ENCODE data around the gene BTNL3. TPM values are rescaled to one million over a fixed set of nuclear protein-coding genes. Genes with fewer than 3 reads are reported as not detected.

The BTNL3 gene
- total and polyA plus RNA-seq, 3 donors from 2014 or later: 4.1 TPM; not detected in 2

- Histone ChIP-seq H3K4me1 (no peaks in the 10 kb centered on the region), H3K36me3 (ENCODE audit: low read depth, missing control alignments) (no peaks in the 10 kb centered on the region), H3K9me3 (no peaks in the 10 kb centered on the region), H3K4me3 (peak overlapping the region; percentile 38 to 55), H3K27ac (peak overlapping the region; percentile 63 to 69), H3K27me3 (no peaks in the 10 kb centered on the region)
- no peak for TF ChIP-seq CTCF (IDR thresholded peaks at IDR 0.05)
- no peak for TF ChIP-seq POLR2A (IDR thresholded peaks at IDR 0.05)
- WGBS, 2 donors: 0 to 2% methylated on average over 18 to 100 of the region's 120 CpGs
- intact Hi-C loops (cut with DNase I; ENCODE audit: low total_unique reads): no loop called here
- DNase-seq: no peak
Measured at GRCh38 chr5:181052672-181053487, 64.2 kb downstream of the BTNL3 start.

GRCh38 chr5:181053488-181054121 lies 65.0 kb downstream of the BTNL3 start:
- H3K4me3 ChIP-seq: peak overlapping the region; percentile 38 to 55
- H3K27me3 ChIP-seq: no peaks in the 10 kb centered on the region
- H3K27ac ChIP-seq: peak overlapping the region in 1 of 2 donors; percentile 69
- no peak for DNase-seq
- no peaks in the 10 kb centered on the region for H3K9me3 ChIP-seq
- TF ChIP-seq CTCF (IDR thresholded peaks at IDR 0.05): no peak
- no peak for TF ChIP-seq POLR2A (IDR thresholded peaks at IDR 0.05)
- 1 to 2% methylated on average over 39 to 45 of the region's 45 CpGs for whole genome bisulfite sequencing, 2 donors
- intact Hi-C loops (cut with DNase I; ENCODE audit: low total_unique reads): no loop called here
- no peaks in the 10 kb centered on the region for H3K4me1 ChIP-seq
- no peaks in the 10 kb centered on the region for H3K36me3 ChIP-seq (ENCODE audit: low read depth, missing control alignments)

- Histone ChIP-seq H3K4me3 (peak overlapping the region in 1 of 2 donors; percentile 38), H3K9me3 (no peaks in the 10 kb centered on the region), H3K4me1 (no peaks in the 10 kb centered on the region), H3K27ac (no peak overlapping the region), H3K36me3 (ENCODE audit: low read depth, missing control alignments) (no peaks in the 10 kb centered on the region), H3K27me3 (no peaks in the 10 kb centered on the region)
- WGBS, 2 donors: 21 to 24% methylated on average over 7 of the region's 7 CpGs
- intact Hi-C loops (cut with DNase I; ENCODE audit: low total_unique reads): no loop called here
- no peak for DNase-seq
- TF ChIP-seq CTCF (IDR thresholded peaks at IDR 0.05) (no peak), POLR2A (IDR thresholded peaks at IDR 0.05) (no peak)
Measured at GRCh38 chr5:181054138-181054537, 65.5 kb downstream of the BTNL3 start.

GRCh38 chr5:181054871-181055459 lies 66.3 kb downstream of the BTNL3 start:
- Histone ChIP-seq H3K9me3 (no peaks in the 10 kb centered on the region), H3K36me3 (ENCODE audit: low read depth, missing control alignments) (no peaks in the 10 kb centered on the region), H3K4me3 (no peak overlapping the region), H3K4me1 (no peaks in the 10 kb centered on the region), H3K27me3 (no peaks in the 10 kb centered on the region), H3K27ac (no peak overlapping the region)
- intact Hi-C loops (cut with DNase I; ENCODE audit: low total_unique reads): no loop called here
- 49 to 62% methylated on average over 7 of the region's 7 CpGs for WGBS, 2 donors
- DNase-seq: no peak
- TF ChIP-seq CTCF (IDR thresholded peaks at IDR 0.05) (no peak), POLR2A (IDR thresholded peaks at IDR 0.05) (no peak)

Small RNA genes within 50 kb of the gene (microRNA-seq; reads per million reads assigned to microRNA genes)
- 0 reads per million in 2 donors for gene MIR8089 (ENCODE audit: borderline number of aligned reads in 2 of 2, borderline replicate concordance in 1 of 2)

Small RNA genes within 50 kb of the gene (small RNA-seq; reads per million reads assigned to genes)
- gene MIR8089 (0 reads per million in 2 donors), gene RNU6-1036P (0 reads per million in 2 donors), gene RPS29P12 (0 reads per million in 2 donors)

Other genes with a start within 250 kb of the BTNL3 start
- not detected for gene OR2Y1, start 248.8 kb upstream of the BTNL3 start, total RNA-seq
- gene OR2Y1, start 248.8 kb upstream of the BTNL3 start, polyA plus RNA-seq (ENCODE audit: insufficient read depth, low read depth, low replicate concordance): not detected
- 100 to 1,000 TPM in 1 of 2 donors, 10 to 100 TPM in 1; 95.8 to 136 TPM for gene MGAT1, start 186.0 kb upstream of the BTNL3 start, total RNA-seq
- gene MGAT1, start 186.0 kb upstream of the BTNL3 start, polyA plus RNA-seq (ENCODE audit: insufficient read depth, low read depth, low replicate concordance): 106 TPM
- 10 to 100 TPM; 27.1 to 32.3 TPM for gene ZFP62, start 127.6 kb upstream of the BTNL3 start, total RNA-seq
- 29.2 TPM for gene ZFP62, start 127.6 kb upstream of the BTNL3 start, polyA plus RNA-seq (ENCODE audit: insufficient read depth, low read depth, low replicate concordance)
- 10 to 100 TPM; 13.1 to 14.7 TPM for gene BTNL8, start 89.7 kb upstream of the BTNL3 start, total RNA-seq
- 10.3 TPM for gene BTNL8, start 89.7 kb upstream of the BTNL3 start, polyA plus RNA-seq (ENCODE audit: insufficient read depth, low read depth, low replicate concordance)
- 10 to 100 TPM; 19.0 to 28.4 TPM for gene BTNL9, start 51.4 kb downstream of the BTNL3 start, total RNA-seq
- gene BTNL9, start 51.4 kb downstream of the BTNL3 start, polyA plus RNA-seq (ENCODE audit: insufficient read depth, low read depth, low replicate concordance): 8.9 TPM
- not detected for gene OR2V1, start 142.3 kb downstream of the BTNL3 start, total RNA-seq
- gene OR2V1, start 142.3 kb downstream of the BTNL3 start, polyA plus RNA-seq (ENCODE audit: insufficient read depth, low read depth, low replicate concordance): not detected
- gene OR2V2, start 158.7 kb downstream of the BTNL3 start, total RNA-seq: not detected
- gene OR2V2, start 158.7 kb downstream of the BTNL3 start, polyA plus RNA-seq (ENCODE audit: insufficient read depth, low read depth, low replicate concordance): not detected
- under 1 TPM; 0.43 to 0.87 TPM for gene TRIM7, start 216.3 kb downstream of the BTNL3 start, total RNA-seq
- gene TRIM7, start 216.3 kb downstream of the BTNL3 start, polyA plus RNA-seq (ENCODE audit: insufficient read depth, low read depth, low replicate concordance): 0.47 TPM
- gene TRIM41, start 234.4 kb downstream of the BTNL3 start, total RNA-seq: 10 to 100 TPM; 39.6 to 53.1 TPM
- 61.5 TPM for gene TRIM41, start 234.4 kb downstream of the BTNL3 start, polyA plus RNA-seq (ENCODE audit: insufficient read depth, low read depth, low replicate concordance)

Measured in testis (tissue), 3 donors.